GM18873 (cell line): ENCODE results near the gene DSC1.
"Not testable (repeated sequence)": the region's sequence is repeated elsewhere in the genome, so short reads cannot be mapped to it uniquely, and the experiment has no call there.

Experiments
- ATAC-seq: cut with Tn5 transposase; IDR thresholded peaks from one replicate; pipeline ENCODE4 v1.9.1; 2021; ENCODE audit warnings: mild to moderate bottlenecking, moderate library complexity, moderate number of reproducible peaks; ENCODE audit not compliant: unreplicated experiment, low FRiP score

Gene DSC1

DNA sequence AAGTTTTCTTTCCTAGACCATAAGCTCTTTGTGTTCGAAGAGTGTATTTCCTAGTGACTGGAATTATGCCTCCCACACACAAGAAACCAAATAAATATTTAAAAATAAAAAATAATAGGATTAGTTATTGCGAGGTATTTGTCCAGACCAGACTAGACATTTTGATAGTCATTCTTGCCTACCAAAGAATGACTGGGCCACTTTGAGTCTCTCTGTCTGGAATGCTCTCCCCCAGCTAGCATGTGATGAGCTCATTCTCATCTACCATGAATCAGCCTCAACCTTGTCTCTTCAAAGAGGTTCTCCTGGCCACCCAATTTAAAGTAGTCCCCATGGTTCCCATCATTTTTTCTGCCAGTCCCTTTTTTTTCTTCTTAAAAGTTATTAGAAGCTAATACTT, 13.9 kb upstream of the DSC1 start:
- ATAC-seq = no peak

DNA sequence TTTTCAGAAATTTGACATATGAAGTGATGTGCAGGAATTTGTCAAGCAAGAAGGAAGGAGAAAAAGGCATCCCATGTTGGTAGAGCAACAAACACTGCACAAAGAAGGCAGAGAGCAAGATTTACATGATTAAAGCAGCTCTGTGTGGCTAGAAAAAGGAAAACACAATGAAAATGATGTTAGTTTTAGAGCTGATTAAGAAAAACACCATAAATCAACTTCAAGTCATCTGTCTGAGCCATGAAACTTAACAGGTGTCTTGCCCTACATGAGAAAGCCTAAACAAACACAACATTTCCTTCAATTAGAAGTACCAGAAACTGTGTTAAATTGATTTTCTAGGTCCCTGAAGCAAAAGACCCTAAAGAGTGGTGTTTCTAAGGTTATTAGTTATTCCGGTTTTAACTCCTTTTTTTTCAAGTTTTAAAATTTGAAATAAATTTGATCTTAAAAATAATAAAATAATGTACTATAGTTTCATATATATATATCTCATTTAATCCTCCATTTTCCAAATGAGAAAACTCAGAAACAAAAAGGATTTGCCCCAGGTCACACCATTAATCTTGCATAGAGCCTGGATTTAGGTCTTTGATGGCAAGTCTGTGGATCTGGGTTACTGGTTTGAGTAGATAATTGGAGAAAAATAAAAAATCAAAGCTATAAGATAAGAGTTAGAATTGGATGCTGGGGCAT, 8.6 kb upstream of the DSC1 start:
- no peak for ATAC-seq

DNA sequence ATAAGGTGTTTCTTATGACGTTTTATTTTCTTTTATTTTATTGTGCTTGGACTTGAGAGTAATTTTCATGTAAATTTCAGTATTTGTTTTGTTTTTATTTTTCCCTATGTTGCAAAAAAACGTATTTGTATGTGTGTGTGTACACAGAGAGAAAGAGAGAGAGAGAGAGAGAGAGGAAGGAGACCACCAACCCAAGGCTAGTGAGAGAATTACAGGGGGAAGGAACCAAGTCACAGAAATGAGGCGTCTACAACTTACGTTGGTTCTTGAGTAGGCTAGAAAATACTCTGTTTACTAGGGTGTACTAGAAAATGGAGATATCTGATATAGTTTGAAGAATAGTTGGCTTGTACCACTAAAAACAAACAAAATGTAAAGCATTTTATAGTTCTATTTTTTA, 7.7 kb upstream of the DSC1 start:
- ATAC-seq = no peak

DNA sequence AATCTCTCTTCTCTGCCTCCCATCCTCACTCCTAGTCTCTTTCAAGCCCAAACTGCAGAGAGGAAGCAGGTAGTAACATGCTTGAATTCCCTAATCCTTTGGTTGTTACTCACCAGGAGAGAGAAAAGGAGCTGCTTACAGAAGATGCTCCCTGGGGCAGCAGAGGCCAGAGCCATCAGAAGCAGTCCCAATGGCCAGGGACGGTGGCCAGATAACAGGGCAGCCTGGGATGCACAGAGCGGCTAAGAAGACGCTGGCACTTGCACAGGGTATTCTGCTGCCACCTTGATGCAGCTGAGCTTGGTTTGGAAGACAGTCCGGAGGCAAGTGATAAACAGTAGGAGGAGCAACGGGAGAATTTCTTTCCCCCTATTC, 250 bp downstream of the DSC1 start:
- no peak for ATAC-seq

DNA sequence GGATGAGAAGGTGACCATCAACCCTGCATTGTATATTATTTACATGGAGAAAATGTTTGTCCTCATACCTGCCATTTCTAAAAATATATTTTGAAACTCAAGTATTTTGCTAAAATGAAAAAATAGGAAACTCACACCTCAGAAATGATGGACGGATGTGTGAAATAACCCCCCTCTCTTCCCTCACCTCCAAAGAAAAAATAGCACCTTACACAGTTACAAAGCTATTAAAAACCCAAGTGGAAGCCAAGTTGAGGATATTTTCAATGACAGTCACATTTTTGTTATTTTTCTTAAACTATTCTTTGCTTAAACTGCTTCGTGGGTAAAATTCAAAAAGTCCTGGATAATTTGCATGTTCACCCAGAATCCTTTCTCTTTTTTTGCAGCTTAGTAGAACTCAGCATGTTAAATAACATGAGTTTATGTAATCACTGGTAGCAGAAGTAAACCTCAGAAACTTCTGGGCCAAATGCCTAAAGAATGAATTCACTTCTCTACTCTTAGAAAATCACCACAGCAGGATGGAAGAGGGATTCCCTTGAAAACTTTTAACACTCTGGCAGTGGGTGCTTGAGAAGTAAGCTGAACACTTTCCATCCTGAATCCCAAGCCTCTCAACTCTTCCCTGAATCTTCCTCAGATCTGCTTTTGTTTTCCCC, 768 bp downstream of the DSC1 start:
- no peak for ATAC-seq

DNA sequence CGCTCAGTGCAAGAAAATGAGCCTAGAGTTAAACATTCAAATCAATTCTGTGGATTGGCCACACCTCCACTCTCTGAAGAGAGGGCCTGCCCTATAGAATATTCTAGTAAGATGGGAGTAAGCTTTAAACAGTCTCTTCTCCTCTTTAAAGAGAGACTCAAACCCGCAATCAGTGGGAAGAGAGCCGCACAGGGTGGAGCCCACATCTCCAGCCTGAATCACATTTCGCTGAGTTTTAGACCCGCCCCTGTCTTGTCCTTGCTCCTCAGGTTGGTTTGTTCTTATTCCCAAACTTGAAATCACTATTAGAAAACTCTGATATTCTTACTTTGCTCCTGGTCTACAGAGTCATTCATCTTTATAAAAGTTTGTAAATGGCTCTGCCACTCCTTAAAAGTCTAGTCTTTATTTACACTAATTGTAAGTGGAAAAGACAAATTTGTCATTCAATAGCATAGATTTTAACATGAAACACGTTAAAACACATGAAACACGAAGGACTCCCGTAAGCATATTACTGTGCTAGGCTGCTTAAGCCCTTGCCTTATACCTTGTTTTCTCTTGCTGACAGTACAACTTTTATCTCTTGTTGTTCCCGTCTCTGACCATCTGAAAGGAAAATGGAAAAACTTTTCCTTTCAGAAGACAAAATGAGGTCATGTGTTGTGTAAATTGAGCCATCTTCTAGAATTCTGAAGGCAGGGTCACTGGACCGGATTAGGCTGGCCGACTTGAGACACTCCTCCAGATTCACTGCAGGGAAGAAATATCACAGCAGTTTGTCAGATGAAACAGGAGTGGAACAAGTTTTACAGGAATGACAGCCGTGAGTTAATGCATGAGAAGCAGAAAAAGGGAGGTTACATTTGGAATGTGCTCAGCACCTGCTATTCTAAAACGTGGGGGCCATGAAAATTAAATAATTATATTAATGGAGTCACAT, 5.6 kb downstream of the DSC1 start:
- ATAC-seq = no peak

DNA sequence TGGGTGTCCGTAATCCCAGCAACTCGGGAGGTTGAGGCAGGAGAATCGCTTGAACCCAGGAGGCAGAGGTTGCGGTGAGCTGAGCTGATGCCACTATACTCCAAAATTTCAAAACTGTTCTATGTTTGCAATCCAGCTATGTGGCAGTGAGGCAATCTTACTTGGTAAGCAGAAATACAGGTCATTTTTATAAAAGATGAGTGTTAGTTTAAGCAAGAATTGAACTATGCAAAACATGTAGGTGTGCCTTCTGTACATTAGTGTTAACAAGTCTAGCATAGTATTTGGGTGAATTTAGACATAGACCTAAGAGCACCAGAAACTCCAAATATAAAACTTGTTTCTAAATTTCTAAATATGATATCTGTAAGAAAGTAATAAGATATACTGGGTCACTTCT, 7.2 kb downstream of the DSC1 start:
- no peak for ATAC-seq

DNA sequence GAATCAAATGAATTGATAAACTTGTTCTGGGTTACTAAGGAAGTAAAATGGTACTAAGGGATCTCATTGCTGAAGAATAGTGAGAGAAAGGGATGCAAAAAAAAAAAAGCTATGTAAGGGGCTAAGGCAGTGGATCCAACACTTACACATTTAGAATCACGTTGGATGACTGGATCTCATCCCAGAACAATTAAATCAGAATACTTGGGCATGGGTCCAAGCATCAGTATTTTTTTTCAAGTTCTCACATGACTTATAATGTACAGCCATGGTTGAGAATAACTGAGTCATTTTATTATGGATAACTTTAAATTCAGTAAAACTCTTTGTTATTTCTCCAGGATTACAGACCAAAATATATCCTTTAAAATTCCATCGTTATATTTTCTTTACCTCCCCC, 8.5 kb downstream of the DSC1 start:
- ATAC-seq = no peak

DNA sequence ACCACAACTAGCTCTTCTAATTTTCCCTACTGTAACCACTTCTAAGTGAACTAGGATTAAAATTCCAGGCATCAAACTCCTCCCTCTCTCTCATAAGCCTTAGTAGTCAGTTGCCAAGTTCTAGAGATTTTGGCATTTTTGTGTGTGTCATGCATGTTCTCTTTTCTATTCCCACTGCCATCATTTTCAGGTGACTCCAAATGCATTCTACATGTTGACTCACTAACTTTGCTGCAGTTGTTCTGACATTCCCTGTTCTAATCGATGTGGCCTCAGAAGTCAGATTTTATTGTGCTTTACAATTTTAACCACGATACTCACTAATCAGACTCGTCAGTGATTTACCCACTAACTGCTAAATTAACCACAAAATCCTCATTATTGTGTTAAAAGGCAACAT, 13.3 kb downstream of the DSC1 start:
- ATAC-seq = no peak

DNA sequence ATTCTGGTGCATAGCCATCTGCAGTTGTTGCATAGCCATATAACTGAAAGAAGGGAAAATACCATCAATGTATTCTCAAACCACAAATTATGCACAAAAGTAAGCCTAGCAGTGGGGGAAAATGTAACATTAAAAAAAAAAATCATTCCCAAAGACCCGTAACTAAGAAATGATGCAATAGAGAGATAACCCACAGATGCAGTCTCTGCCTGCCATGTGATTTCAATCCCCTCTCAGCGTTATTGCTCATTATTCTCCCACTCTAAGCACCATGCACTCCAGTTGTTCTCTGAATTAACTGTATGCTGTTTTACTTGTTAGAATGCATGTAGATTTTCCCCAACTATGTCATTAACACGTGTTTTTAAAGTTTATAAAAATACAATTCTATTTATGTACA, 14.1 kb downstream of the DSC1 start:
- ATAC-seq = no peak

DNA sequence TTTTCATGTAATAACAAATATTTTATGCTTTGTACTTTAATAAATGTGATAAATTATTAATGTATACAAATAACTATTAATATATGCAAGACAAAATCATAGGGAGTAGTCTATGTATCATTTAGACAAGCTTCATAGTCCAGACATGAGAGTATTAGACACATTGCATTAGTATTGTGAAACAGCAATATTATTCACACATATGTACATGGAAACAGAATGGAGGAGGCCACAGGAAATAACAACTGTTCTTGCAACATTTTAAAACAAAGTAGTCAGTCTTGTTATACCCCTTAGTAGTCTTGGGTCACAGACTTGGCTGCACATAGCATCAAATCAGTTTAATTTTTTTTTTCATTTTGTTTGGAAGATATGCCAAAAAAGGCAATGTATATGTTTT, 15.8 kb downstream of the DSC1 start:
- no peak for ATAC-seq

DNA sequence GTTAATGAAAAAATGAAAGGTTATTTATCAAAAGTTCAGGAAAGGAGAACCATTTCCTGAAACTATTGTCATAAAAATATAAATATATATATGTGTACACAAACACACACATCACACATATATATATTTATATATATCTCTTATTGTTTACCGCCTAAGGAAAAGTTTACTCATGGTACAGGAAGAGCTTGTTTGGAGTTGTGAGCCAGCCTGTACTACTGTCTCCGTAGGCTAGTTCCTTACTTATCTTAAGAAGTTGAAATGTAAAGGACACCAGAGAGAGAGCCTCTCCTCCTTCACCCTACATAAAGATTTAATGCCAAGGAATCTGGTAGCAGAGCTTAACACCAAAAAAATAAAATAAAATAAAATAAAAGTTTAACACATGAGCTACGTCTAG, 19.6 kb downstream of the DSC1 start:
- ATAC-seq = no peak

DNA sequence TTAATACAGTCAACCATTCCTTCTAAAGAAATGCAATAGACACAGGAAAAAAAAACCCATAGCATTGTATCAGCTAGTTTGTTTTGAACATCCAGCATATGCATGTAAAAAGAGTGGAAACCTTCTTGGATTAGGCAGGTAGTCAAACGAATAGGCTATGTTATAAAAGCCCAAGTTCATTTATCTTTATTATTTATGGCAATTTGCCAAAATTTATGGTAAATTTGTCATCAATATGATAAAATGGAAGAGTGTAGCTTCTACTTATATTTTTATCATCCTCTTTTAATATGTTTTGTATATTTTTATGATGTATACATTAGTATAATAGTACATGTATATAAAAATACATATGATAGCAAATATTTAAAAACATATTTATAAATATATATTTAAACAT, 23.9 kb downstream of the DSC1 start:
- ATAC-seq = no peak

DNA sequence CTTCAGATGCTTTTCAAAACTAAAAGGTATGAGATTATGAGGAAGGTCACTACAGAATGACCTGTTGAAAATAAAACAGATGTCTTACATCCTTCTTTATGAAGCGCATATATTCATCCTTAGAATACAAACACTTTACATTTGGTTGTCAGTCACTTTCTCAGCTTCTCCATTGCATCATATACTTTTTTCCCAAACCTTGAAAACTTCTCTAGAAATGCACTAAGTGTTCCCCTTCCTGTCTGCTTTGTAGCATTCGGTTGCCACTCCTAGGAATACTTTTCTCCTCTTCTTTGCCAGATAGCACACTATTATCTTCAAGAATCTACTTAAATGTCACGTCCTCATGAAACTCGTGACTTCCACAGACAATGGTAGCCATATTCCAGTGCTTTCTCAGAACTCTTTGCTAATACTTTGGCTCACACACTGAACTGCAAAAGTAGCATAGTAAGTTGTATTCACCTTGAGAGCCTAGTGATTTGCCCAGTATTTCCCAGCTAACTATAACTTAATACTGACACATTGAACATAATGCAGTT, 27.6 kb downstream of the DSC1 start:
- no peak for ATAC-seq

DNA sequence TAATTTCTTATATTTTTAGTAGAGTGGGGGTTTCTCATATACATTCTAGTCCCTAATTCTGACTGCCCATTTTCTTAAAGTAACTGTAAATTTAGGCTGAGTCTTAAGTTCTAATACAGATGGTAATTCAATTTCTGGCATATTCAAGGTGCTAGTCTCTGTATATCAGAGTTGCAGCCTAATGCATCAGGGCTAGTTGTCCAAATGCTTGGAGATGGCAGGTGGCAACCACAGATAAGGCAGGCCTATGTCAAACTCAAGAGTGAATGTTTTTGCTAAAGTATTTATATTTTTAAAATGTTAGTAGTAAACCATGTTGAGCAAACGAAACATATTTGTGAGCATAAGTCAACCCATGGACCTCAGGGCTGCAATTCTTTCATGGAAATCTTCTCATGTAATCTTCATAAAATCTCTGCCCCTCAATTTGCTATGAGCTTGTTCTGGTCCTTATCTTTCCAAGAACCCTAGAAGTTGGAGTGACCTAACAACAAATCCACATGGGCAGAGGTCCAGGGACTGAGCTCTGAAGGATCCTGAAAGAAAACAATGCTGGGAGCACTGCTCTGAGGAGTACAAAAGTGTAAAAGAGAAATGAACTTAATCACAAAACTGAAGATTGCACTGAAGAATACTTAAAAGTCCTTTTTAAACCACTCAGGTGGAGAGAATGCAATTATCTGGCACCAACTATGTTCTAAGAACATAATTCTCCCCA, 33.1 kb downstream of the DSC1 start:
- ATAC-seq = no peak

DNA sequence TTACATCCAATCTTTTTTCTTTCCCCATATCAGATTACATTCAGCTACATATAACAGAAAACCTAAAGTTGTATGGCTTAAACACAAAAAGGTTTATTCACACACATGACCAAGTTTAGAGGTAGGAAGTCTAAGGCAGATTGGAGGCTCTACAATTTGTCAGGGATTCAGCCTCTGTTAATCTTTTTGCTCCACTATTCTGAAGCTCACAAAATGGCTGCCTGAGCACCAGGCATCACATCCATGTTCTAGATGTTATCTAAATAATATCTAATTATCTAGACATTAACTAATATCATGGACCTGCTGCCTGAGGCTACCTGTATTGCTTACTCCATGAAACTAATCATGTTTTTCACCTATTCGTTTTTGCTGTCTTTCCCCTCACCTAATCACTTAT, 36.8 kb downstream of the DSC1 start:
- ATAC-seq = no peak

DNA sequence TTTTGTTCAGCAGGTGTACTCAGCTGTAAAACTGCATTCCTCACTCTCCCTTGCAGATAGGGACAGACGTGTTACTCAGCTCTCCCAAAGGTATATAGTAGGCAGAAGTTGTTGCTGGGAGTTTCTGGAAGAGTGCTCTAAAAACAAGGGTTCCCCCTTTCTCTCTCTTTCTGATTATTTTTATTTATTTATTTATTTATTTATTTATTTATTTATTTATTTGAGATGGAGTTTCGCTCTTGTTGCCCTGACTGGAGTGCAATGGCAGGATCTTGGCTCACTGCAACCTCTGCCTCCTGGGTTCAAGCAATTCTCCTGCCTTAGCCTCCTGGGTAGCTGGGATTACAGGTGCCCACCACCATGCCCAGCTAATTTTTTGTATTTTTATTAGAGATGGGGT, 39.5 kb downstream of the DSC1 start:
- ATAC-seq = not testable (repeated sequence)

DNA sequence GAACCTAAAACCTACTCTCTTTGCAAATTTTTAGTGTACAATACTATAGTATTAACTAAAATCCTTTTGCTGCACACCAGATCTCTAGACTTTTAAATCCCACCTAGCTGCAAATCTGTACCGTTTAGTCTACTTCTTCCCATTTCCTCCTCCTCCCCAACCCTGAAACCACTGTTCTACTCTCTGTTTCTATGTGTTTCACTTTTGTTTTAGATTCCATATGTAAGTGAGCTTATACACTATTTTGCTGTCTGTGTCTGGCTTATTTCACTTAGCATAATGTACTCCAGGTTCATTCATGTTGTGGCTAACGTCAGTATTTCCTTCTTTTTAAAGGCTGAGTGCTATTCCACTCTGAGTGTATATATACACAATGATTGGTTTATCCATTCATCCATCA, 42.1 kb downstream of the DSC1 start:
- no peak for ATAC-seq

DNA sequence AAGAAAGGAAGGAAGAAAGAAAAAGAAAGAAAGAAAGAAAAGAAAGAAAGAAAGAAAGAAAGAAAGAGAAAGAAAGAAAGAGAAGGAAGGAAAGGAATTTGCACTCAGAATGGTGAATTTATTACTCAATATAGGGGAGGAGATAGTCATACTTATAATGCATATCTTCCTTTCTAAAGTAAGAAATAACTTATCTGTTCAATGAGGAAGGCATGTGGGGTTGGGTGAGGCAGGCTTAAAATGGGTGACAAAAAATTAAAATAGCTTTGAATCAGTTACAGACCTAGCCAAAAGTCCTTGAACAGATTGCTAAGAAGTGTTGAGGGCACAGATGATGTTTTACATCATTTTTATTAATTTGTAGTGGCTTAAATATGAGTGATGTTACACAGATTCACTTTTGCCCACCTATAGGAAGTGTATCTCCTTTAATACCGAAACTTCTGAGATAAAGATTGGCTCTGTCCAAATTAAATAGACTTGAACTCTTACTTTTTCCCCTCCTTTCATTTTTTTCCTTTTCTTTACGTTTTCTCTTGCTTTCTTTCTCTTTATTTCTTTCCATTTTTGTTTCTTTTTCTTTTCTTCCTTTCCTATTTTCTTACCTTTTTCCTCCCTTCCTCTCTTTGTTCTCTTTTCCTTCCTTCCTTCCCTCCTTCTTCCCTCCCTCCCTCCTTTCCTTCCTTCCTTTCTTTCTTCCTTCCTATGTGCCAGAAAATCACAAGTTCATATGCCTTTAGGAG, 45.6 kb downstream of the DSC1 start:
- no peak for ATAC-seq

DNA sequence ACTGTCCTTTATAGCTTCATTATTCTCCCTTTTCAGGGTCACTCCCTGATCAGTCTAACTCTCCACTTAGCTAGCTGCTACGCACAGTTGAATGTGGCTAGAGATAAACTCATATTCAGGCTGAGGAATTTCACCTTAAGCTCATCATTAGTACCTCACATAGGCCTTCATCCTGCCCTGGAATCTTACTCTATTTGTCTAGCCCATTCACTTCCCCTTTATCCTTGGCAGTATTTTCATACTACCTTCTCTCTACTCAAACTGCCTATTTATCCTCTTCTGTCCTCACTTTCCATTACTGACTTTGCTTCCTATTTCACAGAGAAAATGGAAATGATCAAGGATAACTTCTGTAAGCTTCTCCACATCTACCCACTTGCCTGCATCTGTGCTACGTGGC, 49.9 kb downstream of the DSC1 start:
- ATAC-seq = no peak
